ENCODE measurements around the gene LOC101059915.

LOC101059915 gene

GRCh38 chrX:71667328-71668247 is at the start of gene LOC101059915:
Gene LOC101059915, plus strand, starts transcription at chrX:71667546.
- DNase-seq (ENCODE audit: low spot score) = no peak
- no peak for ATAC-seq

- no peak for DNase-seq (ENCODE audit: low spot score)
Observed at GRCh38 chrX:71617742-71618141, 49.6 kb upstream of the LOC101059915 start.

GRCh38 chrX:71618303-71618721 is 49.0 kb upstream of the LOC101059915 start, which contains the start of gene CXCR3:
Gene CXCR3, minus strand, starts transcription at chrX:71618511. Its CDS starts 62 bp downstream, at chrX:71618449.
- DNase-seq (ENCODE audit: low spot score) = peak; percentile 60
- ATAC-seq = peak; percentile 51

More at GRCh38 chrX:71617742-71618141, 49.6 kb upstream of the LOC101059915 start:
- no peak for ATAC-seq

GRCh38 chrX:71618787-71619186 is 48.6 kb upstream of the LOC101059915 start:
- ATAC-seq = no peak

GRCh38 chrX:71619193-71619592 is 48.2 kb upstream of the LOC101059915 start:
- DNase-seq (ENCODE audit: low spot score) (no peak), ATAC-seq (no peak)

More at GRCh38 chrX:71618787-71619186, 48.6 kb upstream of the LOC101059915 start:
- no peak for DNase-seq (ENCODE audit: low spot score)

GRCh38 chrX:71619986-71620385 is 47.4 kb upstream of the LOC101059915 start:
- DNase-seq (ENCODE audit: low spot score) (no peak), ATAC-seq (no peak)

GRCh38 chrX:71621603-71622002 is 45.7 kb upstream of the LOC101059915 start:
- ATAC-seq (no peak), DNase-seq (ENCODE audit: low spot score) (no peak)

- ATAC-seq (no peak), DNase-seq (ENCODE audit: low spot score) (no peak)
Observed at GRCh38 chrX:71622032-71622575, 45.2 kb upstream of the LOC101059915 start.

GRCh38 chrX:71622576-71623450 is 44.5 kb upstream of the LOC101059915 start:
- peak; percentile 55 for DNase-seq (ENCODE audit: low spot score)
- ATAC-seq = peak; percentile 87

- DNase-seq (ENCODE audit: low spot score) (no peak), ATAC-seq (no peak)
Observed at GRCh38 chrX:71623714-71624113, 43.6 kb upstream of the LOC101059915 start.

- DNase-seq (ENCODE audit: low spot score) = no peak
- no peak for ATAC-seq
Observed at GRCh38 chrX:71625471-71625870, 41.9 kb upstream of the LOC101059915 start.

GRCh38 chrX:71626576-71626975 is 40.8 kb upstream of the LOC101059915 start:
- DNase-seq (ENCODE audit: low spot score) (no peak), ATAC-seq (no peak)

- DNase-seq (ENCODE audit: low spot score) = no peak
- no peak for ATAC-seq
Observed at GRCh38 chrX:71627588-71628404, 39.5 kb upstream of the LOC101059915 start.

- no peak for DNase-seq (ENCODE audit: low spot score)
- ATAC-seq = no peak
Observed at GRCh38 chrX:71629467-71629866, 37.9 kb upstream of the LOC101059915 start.

GRCh38 chrX:71632923-71633657 is 34.3 kb upstream of the LOC101059915 start:
- peak; percentile 75 for ATAC-seq

GRCh38 chrX:71634366-71634765 is 33.0 kb upstream of the LOC101059915 start:
- no peak for ATAC-seq

More at GRCh38 chrX:71632923-71633657, 34.3 kb upstream of the LOC101059915 start:
- no peak for DNase-seq (ENCODE audit: low spot score)

GRCh38 chrX:71636438-71637252 is 30.7 kb upstream of the LOC101059915 start:
- ATAC-seq = no peak
- no peak for DNase-seq (ENCODE audit: low spot score)

More at GRCh38 chrX:71634366-71634765, 33.0 kb upstream of the LOC101059915 start:
- no peak for DNase-seq (ENCODE audit: low spot score)

- ATAC-seq (peak; percentile 51), DNase-seq (ENCODE audit: low spot score) (no peak)
Observed at GRCh38 chrX:71637253-71637618, 30.1 kb upstream of the LOC101059915 start.
